Hepatocyte (in vitro differentiated cells): ENCODE measurements around the gene RNF11. TPM values are rescaled to one million over a fixed set of nuclear protein-coding genes. Genes with fewer than 3 reads are reported as not detected.

ENCODE experiments used
- DNase-seq: peaks from one replicate; pipeline ENCODE4 v3.0.0-alpha.2; 2016; ENCODE audit warnings: low spot score
- H2AFZ ChIP-seq: fragments of 200-600 bp; sonication (generic); 2 replicates; pipeline ENCODE4 v1.6.0; 2016; ENCODE audit warnings: antibody characterized with exemption, mild to moderate bottlenecking
- H3K27ac ChIP-seq: fragments of 200-600 bp; sonication (generic); 2 replicates; pipeline ENCODE4 v1.5.1; 2016; ENCODE audit warnings: mild to moderate bottlenecking
- H3K27me3 ChIP-seq: fragments of 200-600 bp; sonication (generic); 2 replicates; pipeline ENCODE4 v1.6.1; 2016
- H3K36me3 ChIP-seq: fragments of 200-600 bp; sonication (generic); replicated peaks from 2 replicates; pipeline ENCODE4 v1.5.1; 2016; ENCODE audit warnings: low read depth; ENCODE audit not compliant: insufficient read depth
- H3K4me1 ChIP-seq: fragments of 200-600 bp; sonication (generic); 2 replicates; pipeline ENCODE4 v1.5.1; 2016; ENCODE audit warnings: mild to moderate bottlenecking, moderate library complexity; ENCODE audit not compliant: insufficient read depth
- H3K4me2 ChIP-seq: fragments of 200-600 bp; sonication (generic); 2 replicates; pipeline ENCODE4 v1.6.0; 2016
- H3K4me3 ChIP-seq: fragments of 200-600 bp; sonication (generic); 2 replicates; pipeline ENCODE4 v1.5.1; 2016; ENCODE audit warnings: mild to moderate bottlenecking
- H3K79me2 ChIP-seq: fragments of 200-600 bp; sonication (generic); 2 replicates; pipeline ENCODE4 v1.6.0; 2017; ENCODE audit warnings: mild to moderate bottlenecking
- H3K9me2 ChIP-seq: fragments of 200-600 bp; sonication (generic); replicated peaks from 2 replicates; pipeline ENCODE4 v1.6.0; 2017; ENCODE audit warnings: mild to moderate bottlenecking; ENCODE audit not compliant: insufficient read depth
- H3K9me3 ChIP-seq: fragments of 200-600 bp; sonication (generic); 2 replicates; pipeline ENCODE4 v1.5.1; 2016; ENCODE audit warnings: low read depth, mild to moderate bottlenecking
- H4K20me1 ChIP-seq: fragments of 200-600 bp; sonication (generic); 2 replicates; pipeline ENCODE4 v1.6.0; 2016; ENCODE audit warnings: mild to moderate bottlenecking; ENCODE audit not compliant: insufficient read depth, poor library complexity, severe bottlenecking
- CTCF ChIP-seq: fragments of 200-600 bp; sonication (generic); IDR thresholded peaks from 2 replicates; pipeline ENCODE4 v1.5.1; 2016; ENCODE audit warnings: antibody characterized with exemption, mild to moderate bottlenecking; ENCODE audit not compliant: poor library complexity
- EZH2 ChIP-seq: fragments of 200-600 bp; sonication (generic); IDR thresholded peaks from 2 replicates; pipeline ENCODE4 v1.6.1; 2016; ENCODE audit warnings: antibody characterized with exemption, mild to moderate bottlenecking, borderline replicate concordance
- EZH2phosphoT487 ChIP-seq: fragments of 200-600 bp; sonication (generic); IDR thresholded peaks from one replicate; pipeline ENCODE4 v1.6.1; 2018; ENCODE audit warnings: antibody characterized with exemption, mild to moderate bottlenecking, low read depth, moderate library complexity; ENCODE audit not compliant: unreplicated experiment, severe bottlenecking
- WGBS: methylation state at CpG from one replicate; pipeline ENCODE4 v1.1.6; 2016; ENCODE audit warnings: low lambda C conversion rate; ENCODE audit errors: missing lambda C conversion rate; 5-methylcytosine and 5-hydroxymethylcytosine counted together
- polyA plus RNA-seq: library from polyadenylated mRNA; unstranded; fragments of >200 nt; fragmentation: Nextera tagmentation; extraction: Ambion mirVana; gene quantifications from 2 replicates; pipeline ENCODE4 v1.2.1, GENCODE V29; 2016
- total RNA-seq: library from RNA; depleted of rRNA; stranded (reverse); fragments of >200 nt; gene quantifications from 2 replicates; pipeline ENCODE4 v1.2.3, GENCODE V29; 2014

Gene RNF11
- total and polyA plus RNA-seq, 2 experiments from 2014 or later, result 55.9 to 99.8 TPM

- Histone ChIP-seq H3K27ac (no peak overlapping the region), H3K36me3 (no peaks in the 10 kb centered on the region), H3K4me1 (no peaks in the 10 kb centered on the region), H3K9me3 (no peaks in the 10 kb centered on the region), H3K79me2 (no peaks in the 10 kb centered on the region), H3K4me2 (no peak overlapping the region), H3K9me2 (no peaks in the 10 kb centered on the region), H4K20me1 (no peaks in the 10 kb centered on the region), H2AFZ (no peak overlapping the region), H3K27me3 (no peaks in the 10 kb centered on the region), H3K4me3 (no peak overlapping the region)
- WGBS, result 79% methylated on average over 8 of the region's 8 CpGs
- DNase-seq, result peak; percentile 39
- TF ChIP-seq EZH2 (no peak), EZH2phosphoT487 (no peak), CTCF (no peak)
Observed at GRCh38 chr1:51303751-51304251, 67.7 kb downstream of the RNF11 start.

- Histone ChIP-seq H2AFZ (no peak overlapping the region), H3K36me3 (no peaks in the 10 kb centered on the region), H3K27ac (no peak overlapping the region), H3K9me2 (no peaks in the 10 kb centered on the region), H4K20me1 (no peaks in the 10 kb centered on the region), H3K27me3 (no peaks in the 10 kb centered on the region), H3K4me1 (no peaks in the 10 kb centered on the region), H3K79me2 (no peaks in the 10 kb centered on the region), H3K4me3 (no peak overlapping the region), H3K9me3 (no peaks in the 10 kb centered on the region), H3K4me2 (no peak overlapping the region)
- no peak for DNase-seq
- 55% methylated on average over 1 of the region's 1 CpG for WGBS
- TF ChIP-seq EZH2phosphoT487 (no peak), EZH2 (no peak), CTCF (no peak)
Observed at GRCh38 chr1:51304360-51304759, 68.3 kb downstream of the RNF11 start.

- Histone ChIP-seq H3K27me3 (no peaks in the 10 kb centered on the region), H3K4me3 (no peak overlapping the region), H3K9me3 (no peaks in the 10 kb centered on the region), H3K36me3 (no peaks in the 10 kb centered on the region), H3K9me2 (no peaks in the 10 kb centered on the region), H3K79me2 (no peaks in the 10 kb centered on the region), H3K4me1 (no peaks in the 10 kb centered on the region), H2AFZ (no peak overlapping the region), H4K20me1 (no peaks in the 10 kb centered on the region), H3K4me2 (no peak overlapping the region), H3K27ac (peak overlapping the region; percentile 42)
- WGBS, result 74% methylated on average over 4 of the region's 4 CpGs
- TF ChIP-seq EZH2, result no peak
- no peak for TF ChIP-seq CTCF
- TF ChIP-seq EZH2phosphoT487, result no peak
- peak; percentile 53 for DNase-seq
Observed at GRCh38 chr1:51305371-51305823, 69.3 kb downstream of the RNF11 start.
